ENCODE measurements around the gene MDC1. TPM values are rescaled to one million over a fixed set of nuclear protein-coding genes. Genes with fewer than 3 reads are reported as not detected.
A peak's percentile ranks its signal among the peaks of the same experiment; 100 is the strongest.

MDC1 gene
- total and polyA plus RNA-seq, 2 of the 13 experiments (the other 11 are each of a cell fraction or from before 2014, with no cell fraction given), result 8.4 to 14.0 TPM

- TF ChIP-seq BHLHE40 (IDR thresholded peaks at IDR 0.05; ENCODE audit: low read length) (peak; percentile 42; the same call in 1 of the 2 replicates), NFIB (CRISPR knock-in tag; IDR thresholded peaks at IDR 0.05; ENCODE audit: borderline replicate concordance) (0 out of 2 replicates have a peak, but pooled peaks have one; percentile 80), SKI (IDR thresholded peaks at IDR 0.05; ENCODE audit: partially characterized antibody) (peak; percentile 78), HMG20A (CRISPR knock-in tag; IDR thresholded peaks at IDR 0.05; ENCODE audit: borderline replicate concordance) (peak; percentile 57; the same call in 1 of the 2 replicates), RXRB (CRISPR knock-in tag; IDR thresholded peaks at IDR 0.05; ENCODE audit: borderline replicate concordance) (peak; percentile 64; the same call in 1 of the 2 replicates), SAP130 (CRISPR knock-in tag; IDR thresholded peaks at IDR 0.05; ENCODE audit: low read depth) (peak; percentile 68), ATF7 (IDR thresholded peaks at IDR 0.05) (peak; percentile 47; the same call in 1 of the 2 replicates), ATF7 (CRISPR knock-in tag; IDR thresholded peaks at IDR 0.05) (peak; percentile 69), FOXA3 (CRISPR knock-in tag; IDR thresholded peaks at IDR 0.05) (peak; percentile 42; the same call in 1 of the 2 replicates), KAT7 (CRISPR knock-in tag; IDR thresholded peaks at IDR 0.05; ENCODE audit: borderline replicate concordance) (peak; percentile 19; the same call in 1 of the 2 replicates), SKIL (CRISPR knock-in tag; IDR thresholded peaks at IDR 0.05; ENCODE audit: borderline replicate concordance) (peak; percentile 40; the same call in 1 of the 2 replicates), RFX5 (IDR thresholded peaks at IDR 0.05; ENCODE audit: low read depth, low read length) (no peak; the same call in 1 of the 2 replicates), ZNF431 (CRISPR knock-in tag; IDR thresholded peaks at IDR 0.05; ENCODE audit: borderline replicate concordance, low read depth) (peak; percentile 7; the same call in 1 of the 2 replicates), SOX13 (IDR thresholded peaks at IDR 0.05) (no peak), SOX13 (CRISPR knock-in tag; conservative IDR thresholded peaks at IDR 0.05 in 1 of 2, IDR thresholded peaks at IDR 0.05 in 1 of 2) (peak in 1 of 2 experiments; percentile 81; a peak in 2 of 4 replicates), ARID4A (CRISPR knock-in tag; IDR thresholded peaks at IDR 0.05; ENCODE audit: borderline replicate concordance) (peak; percentile 18; the same call in 1 of the 2 replicates), ZNF644 (CRISPR knock-in tag; IDR thresholded peaks at IDR 0.05; ENCODE audit: low read depth) (peak; percentile 64; the same call in 1 of the 2 replicates), ZBTB26 (CRISPR knock-in tag; IDR thresholded peaks at IDR 0.05; ENCODE audit: borderline replicate concordance) (no peak), EED (CRISPR knock-in tag; IDR thresholded peaks at IDR 0.05) (0 out of 2 replicates have a peak, but pooled peaks have one; percentile 30), ZBTB7A (CRISPR knock-in tag; IDR thresholded peaks at IDR 0.05) (0 out of 2 replicates have a peak, but pooled peaks have one; percentile 2), ELK4 (CRISPR knock-in tag; IDR thresholded peaks at IDR 0.05; ENCODE audit: borderline replicate concordance) (no peak)
Observed at GRCh38 chr6:30759575-30760239, 42.6 kb upstream of the MDC1 start (continued).

All from HepG2 (cell line).